ENCODE results near the gene PALLD.

Gene PALLD

GRCh38 chr4:168735735-168736134 lies 238.9 kb downstream of the PALLD start:
- POLR2A ChIA-PET, result no interaction called here
- no peaks in the 10 kb centered on the region for H3K9me3 ChIP-seq (ENCODE audit: control insufficient read depth, insufficient read depth, low read depth, low read length)
- CTCF ChIA-PET, result interaction anchor here (0.6 kb wide), 1 partner anchor 70 kb away, joined by 6 read pairs; no protein-coding TSS in a partner anchor
- H3K27ac ChIP-seq (ENCODE audit: extremely low read depth, low read depth, low read length), result no peak overlapping the region
- H3K4me1 ChIP-seq (ENCODE audit: control insufficient read depth, insufficient read depth, low read length), result 0 out of 2 replicates have a peak, but pooled peaks cover 5% of the 10 kb centered on the region
- TF ChIP-seq ZNF174 (tag by site-specific recombination; IDR thresholded peaks at IDR 0.05) (no peak), KLF16 (tag by site-specific recombination; IDR thresholded peaks at IDR 0.05) (no peak), ZNF664 (tag by site-specific recombination; IDR thresholded peaks at IDR 0.05) (no peak), SCRT1 (tag by site-specific recombination; IDR thresholded peaks at IDR 0.05; ENCODE audit: borderline replicate concordance) (no peak)
- H3K36me3 ChIP-seq (ENCODE audit: control insufficient read depth in 2 of 2, insufficient read depth in 1 of 2, low read length in 2 of 2), result no peaks in the 10 kb centered on the region
- no peak overlapping the region for H3K4me3 ChIP-seq (ENCODE audit: low read depth, low read length)

GRCh38 chr4:168736860-168737805 lies 240.3 kb downstream of the PALLD start:
- no peaks in the 10 kb centered on the region for H3K9me3 ChIP-seq (ENCODE audit: control insufficient read depth, insufficient read depth, low read depth, low read length)
- TF ChIP-seq GLIS1 (tag by site-specific recombination; IDR thresholded peaks at IDR 0.05) (no peak), ZNF239 (tag by site-specific recombination; IDR thresholded peaks at IDR 0.05) (no peak), ZNF248 (tag by site-specific recombination; IDR thresholded peaks at IDR 0.05) (no peak), ZFP3 (tag by site-specific recombination; IDR thresholded peaks at IDR 0.05; ENCODE audit: low read depth) (no peak), ZNF423 (tag by site-specific recombination; IDR thresholded peaks at IDR 0.05) (no peak), ZNF530 (tag by site-specific recombination; IDR thresholded peaks at IDR 0.05; ENCODE audit: low read depth) (no peak), ZNF621 (tag by site-specific recombination; IDR thresholded peaks at IDR 0.05) (no peak)
- H3K4me1 ChIP-seq (ENCODE audit: control insufficient read depth, insufficient read depth, low read length), result 0 out of 2 replicates have a peak, but pooled peaks cover 3% of the 10 kb centered on the region
- H3K27ac ChIP-seq (ENCODE audit: extremely low read depth, low read depth, low read length), result no peak overlapping the region
- ChIA-PET POLR2A (no interaction called here), CTCF (interaction anchor here (0.9 kb wide), 1 partner anchor 186 kb away, joined by 3 read pairs; no protein-coding TSS in a partner anchor)
- H3K36me3 ChIP-seq (ENCODE audit: control insufficient read depth in 2 of 2, insufficient read depth in 1 of 2, low read length in 2 of 2), result no peaks in the 10 kb centered on the region
- no peak overlapping the region for H3K4me3 ChIP-seq (ENCODE audit: low read depth, low read length)

- CTCF ChIA-PET, result no interaction called here
- Histone ChIP-seq H3K9me3 (ENCODE audit: control insufficient read depth, insufficient read depth, low read depth, low read length) (no peaks in the 10 kb centered on the region), H3K36me3 (ENCODE audit: control insufficient read depth in 2 of 2, insufficient read depth in 1 of 2, low read length in 2 of 2) (no peaks in the 10 kb centered on the region), H3K4me1 (ENCODE audit: control insufficient read depth, insufficient read depth, low read length) (no peaks in the 10 kb centered on the region), H3K27ac (ENCODE audit: extremely low read depth, low read depth, low read length) (no peak overlapping the region), H3K4me3 (ENCODE audit: low read depth, low read length) (no peak overlapping the region)
- POLR2A ChIA-PET, result no interaction called here
- TF ChIP-seq ZXDB (tag by site-specific recombination; IDR thresholded peaks at IDR 0.05) (no peak), ZNF621 (tag by site-specific recombination; IDR thresholded peaks at IDR 0.05) (no peak), PRDM2 (tag by site-specific recombination; IDR thresholded peaks at IDR 0.05; ENCODE audit: borderline replicate concordance) (no peak), HIC1 (tag by site-specific recombination; IDR thresholded peaks at IDR 0.05) (no peak), PRDM4 (tag by site-specific recombination; IDR thresholded peaks at IDR 0.05) (no peak), ZNF366 (tag by site-specific recombination; conservative IDR thresholded peaks at IDR 0.05) (no peak), ZNF561 (tag by site-specific recombination; IDR thresholded peaks at IDR 0.05; ENCODE audit: borderline replicate concordance) (no peak), ZBTB48 (tag by site-specific recombination; IDR thresholded peaks at IDR 0.05) (no peak), ZNF121 (tag by site-specific recombination; IDR thresholded peaks at IDR 0.05) (no peak), PRDM1 (tag by site-specific recombination; IDR thresholded peaks at IDR 0.05) (no peak), ZNF776 (tag by site-specific recombination; IDR thresholded peaks at IDR 0.05; ENCODE audit: borderline replicate concordance) (no peak)
These were observed 240.9 kb downstream of the PALLD start for GRCh38 chr4:168737806-168738172.

Measured in HEK293 (cell line).